HG03103 (cell line): ENCODE data around the gene KCNQ1.
"Not testable (repeated sequence)": the region's sequence is repeated elsewhere in the genome, so short reads cannot be mapped to it uniquely, and the experiment has no call there.

ENCODE experiments used
- ATAC-seq: cut with Tn5 transposase; IDR thresholded peaks from one replicate; pipeline ENCODE4 v1.9.1; 2021; ENCODE audit warnings: low read depth; ENCODE audit not compliant: unreplicated experiment

KCNQ1 gene

DNA sequence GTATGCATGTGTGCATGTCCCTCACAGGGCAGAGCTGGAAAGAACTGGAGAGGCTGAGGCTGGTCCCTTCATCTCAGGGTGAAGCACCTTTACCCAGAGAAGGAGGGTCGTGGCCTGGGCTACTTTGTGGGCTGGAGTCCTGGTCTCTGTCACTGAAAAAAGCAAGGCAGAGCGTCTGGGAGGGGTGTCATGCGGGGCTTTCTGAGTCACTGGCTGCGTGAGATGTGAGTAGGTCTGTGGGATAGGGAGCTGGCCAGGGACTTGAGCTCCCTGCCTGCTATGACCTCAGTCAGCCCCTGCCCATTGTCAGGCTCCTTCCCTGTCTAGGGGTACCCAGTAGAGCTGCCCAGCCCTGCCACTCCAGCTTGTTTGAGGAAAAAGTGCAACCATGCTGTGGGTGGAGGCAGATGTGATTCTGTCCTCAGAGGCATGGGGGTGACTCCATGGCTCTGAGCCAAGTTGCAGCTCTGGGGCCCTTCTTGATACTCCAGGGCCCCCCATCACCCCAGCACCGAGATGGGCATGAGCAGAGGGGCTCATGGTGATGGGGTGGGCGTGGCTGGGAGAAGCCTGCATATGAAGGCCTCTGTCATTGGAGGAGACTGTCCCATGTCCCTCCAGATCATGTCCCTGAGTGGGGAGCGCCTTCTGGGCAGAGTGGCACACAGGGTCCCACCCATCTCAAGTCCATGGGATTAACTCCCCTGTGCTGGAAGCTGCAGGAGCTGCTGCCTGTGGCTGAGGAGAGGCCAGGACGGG is 27.8 kb downstream of the KCNQ1 start:
- ATAC-seq: no peak

DNA sequence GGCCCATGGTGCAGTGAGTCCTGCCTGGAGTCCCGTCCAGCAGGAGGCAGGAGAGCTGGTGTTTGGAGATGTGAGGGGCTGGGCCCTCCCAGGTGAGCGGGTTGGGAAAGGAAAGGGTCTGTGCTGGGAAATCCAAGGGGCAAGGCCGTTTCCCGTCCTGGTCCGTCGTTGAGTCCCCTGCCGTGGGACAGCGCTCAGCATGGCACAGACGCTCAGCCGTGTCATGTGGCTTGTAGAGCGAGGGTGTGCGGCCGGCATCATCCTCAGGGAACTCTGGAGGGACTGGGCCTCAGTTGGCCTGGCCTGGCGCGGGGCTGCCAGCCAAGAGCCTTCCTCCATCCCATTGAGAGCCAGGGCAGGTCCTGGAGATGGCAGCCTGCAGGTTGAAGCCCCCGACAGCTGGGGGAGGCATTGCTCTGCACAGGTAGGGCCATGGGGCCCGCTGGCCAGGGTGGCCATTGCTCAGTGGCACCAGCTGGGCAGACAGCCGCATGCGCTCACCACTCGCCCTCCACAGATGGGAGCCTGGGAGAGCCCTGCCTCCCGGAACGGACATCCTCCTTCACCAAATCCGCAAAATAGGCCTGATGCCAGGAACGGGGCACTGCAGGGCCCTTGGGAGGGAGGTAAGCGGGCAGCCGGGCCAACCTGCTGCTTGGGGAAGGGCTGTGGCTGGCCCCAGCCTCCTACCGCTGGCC is 28.7 kb downstream of the KCNQ1 start:
- ATAC-seq: no peak

DNA sequence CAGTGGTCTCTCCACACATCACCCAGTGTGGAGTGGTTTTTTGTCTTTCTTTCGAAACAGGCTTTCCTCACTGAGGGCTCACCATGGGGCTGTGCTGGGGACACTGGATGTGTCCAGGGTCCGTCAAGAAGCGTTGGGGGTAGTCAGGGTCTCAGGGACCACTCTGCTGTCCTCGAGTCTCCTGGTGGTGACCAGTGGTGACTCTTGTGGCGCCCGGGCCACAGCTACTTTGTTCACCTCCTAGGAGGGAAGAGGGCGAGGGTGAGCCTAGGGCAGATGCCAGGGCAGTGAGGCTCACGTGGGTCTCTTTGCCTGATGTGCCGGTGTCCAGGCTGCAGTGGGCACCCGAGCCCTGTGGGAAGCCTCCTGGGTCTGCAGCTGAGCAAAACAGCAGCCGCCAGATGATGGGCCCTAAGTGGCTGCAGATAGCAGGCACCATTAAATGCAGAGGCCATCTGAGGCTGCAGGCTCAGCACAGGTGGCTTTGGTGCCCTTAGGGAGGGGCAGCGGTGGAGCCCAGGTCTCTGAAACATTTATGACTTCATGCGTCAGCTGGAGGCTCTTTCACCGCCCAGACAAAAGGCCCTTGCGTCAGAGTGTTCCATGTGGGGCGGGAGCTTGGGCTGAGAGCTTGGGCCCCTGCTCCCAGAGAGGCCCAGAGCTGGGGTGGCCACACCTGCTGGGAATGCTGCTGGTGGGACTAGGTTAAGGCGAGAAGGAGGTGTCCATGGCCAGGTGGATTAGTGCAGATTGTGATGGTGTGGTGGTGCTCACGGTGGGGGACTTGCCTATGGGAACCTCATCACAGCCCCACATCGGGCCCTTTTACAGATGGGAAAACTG is 29.5 kb downstream of the KCNQ1 start:
- ATAC-seq: no peak

DNA sequence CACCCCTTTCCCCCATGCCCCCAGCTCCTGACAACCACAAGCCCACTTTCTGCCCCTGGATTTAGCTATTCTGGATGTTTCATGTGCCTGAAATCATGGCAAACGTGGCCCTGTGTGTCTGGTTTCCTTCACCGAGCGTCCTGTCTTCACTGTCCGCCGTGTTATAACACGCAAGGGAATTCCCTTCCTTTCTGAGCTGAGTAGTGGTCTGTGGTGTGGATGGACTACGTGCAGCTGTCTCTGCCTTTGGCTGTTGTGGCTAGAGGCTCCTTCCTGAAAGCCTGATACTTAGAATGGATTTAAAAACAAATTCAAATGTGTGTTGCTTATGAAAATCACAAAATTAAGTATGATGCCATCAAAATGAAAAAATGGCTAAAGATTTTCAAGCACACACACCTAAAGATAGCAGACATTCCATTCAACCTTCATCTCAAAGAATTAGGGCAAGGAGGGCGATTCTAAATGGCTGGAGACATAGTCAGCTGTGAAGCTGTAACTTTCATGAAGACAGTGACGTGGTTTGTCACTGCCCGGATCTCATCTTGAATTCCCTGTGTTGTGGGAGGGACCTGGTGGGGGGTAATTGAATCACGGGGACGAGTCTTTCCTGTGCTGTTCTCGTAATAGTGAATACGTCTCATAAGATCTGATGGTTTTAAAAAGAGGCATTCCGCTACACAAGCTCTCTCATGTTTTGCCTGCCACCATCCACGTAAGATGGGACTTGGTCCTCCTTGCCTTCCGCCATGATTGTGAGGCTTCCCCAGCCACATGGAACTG is 30.5 kb downstream of the KCNQ1 start:
- no peak for ATAC-seq

DNA sequence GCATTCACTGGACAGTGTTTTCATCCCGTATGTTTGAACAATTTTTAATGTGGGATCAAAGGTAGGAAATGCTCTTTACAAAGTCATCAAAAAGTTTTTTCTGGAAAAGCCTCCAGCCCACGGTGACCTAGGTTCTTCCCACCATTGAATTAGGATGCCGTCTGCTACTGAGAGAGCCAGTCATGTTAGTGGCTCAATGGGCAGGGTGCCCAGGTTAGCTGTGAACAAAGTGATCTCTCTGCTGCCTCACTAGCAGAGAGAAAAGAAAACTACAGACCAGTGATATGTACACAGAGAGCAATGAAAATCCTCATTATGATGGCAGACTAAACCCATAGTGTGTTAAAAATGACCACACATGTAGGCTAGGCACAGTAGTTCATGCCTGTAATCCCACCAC is 32.4 kb downstream of the KCNQ1 start:
- no peak for ATAC-seq

DNA sequence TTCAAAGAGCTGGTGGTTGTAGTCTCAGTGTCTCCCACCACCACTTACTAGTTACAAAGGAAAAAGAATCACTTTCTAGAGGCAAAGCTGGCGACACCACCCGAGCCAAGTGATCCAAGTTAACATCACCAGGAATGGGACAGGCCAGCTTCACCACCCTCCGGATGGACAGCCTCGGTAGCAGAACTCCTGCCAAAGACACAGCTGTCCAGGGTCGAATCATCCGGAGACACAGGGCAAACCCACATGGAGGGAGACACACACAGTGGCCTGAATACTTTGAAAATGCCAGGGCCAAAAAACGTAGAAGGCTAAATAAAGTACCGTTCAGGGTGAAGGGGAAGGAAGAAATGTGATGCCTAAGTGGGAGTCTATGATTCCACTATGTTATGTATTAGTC is 33.1 kb downstream of the KCNQ1 start:
- ATAC-seq: no peak

DNA sequence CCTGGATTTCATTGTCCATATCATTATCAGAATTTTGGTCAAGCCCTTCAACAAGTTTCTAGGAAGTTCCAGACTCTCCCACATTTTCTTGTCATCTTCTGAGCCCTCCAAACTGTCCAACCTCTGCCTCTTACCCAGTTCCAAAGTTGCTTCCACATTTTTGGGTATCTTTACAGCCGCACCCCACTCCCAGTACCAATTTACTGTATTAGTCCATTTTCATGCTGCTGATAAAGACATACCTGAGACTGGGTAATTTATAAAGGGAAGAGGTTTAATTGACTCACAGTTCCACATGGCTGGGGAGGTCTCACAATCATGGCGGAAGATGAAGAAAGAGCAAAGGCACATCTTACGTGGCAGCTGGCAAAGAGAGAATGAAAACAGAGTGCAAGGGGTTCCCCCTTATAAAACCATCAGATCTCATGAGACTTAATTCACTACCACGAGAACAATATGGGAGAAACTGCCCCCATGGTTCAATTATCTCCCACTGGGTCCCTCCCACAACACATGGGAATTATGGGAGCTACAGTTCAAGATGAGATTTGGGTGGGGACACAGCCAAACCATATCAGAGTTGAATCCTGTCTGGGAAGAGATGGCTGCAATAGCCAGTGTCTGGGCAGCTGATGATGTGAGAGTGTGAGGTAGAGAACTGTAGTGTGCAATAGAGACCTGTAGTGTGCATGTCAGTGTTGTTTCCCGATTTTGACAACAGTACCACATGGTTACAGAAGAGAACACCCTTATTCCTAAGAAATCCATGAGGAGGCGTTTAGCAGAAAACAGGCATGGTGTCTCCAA is 35.5 kb downstream of the KCNQ1 start:
- not testable (repeated sequence) for ATAC-seq

DNA sequence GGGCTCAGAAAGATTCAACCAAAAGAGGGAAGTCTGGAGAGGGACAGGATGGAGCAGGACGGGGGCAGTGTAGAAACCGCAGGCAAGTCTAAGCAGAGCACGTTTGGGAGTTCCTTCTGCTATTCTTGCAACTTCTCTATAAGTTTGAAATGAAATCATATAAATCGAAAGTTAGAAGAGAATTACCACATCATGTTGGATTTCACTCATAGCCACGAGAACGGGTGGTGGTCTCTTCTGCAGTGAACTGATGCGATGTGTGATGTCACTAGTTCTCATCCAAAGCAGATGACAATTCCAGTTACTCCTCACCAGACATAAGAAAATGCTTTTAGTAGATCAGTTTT is 36.0 kb downstream of the KCNQ1 start:
- no peak for ATAC-seq

DNA sequence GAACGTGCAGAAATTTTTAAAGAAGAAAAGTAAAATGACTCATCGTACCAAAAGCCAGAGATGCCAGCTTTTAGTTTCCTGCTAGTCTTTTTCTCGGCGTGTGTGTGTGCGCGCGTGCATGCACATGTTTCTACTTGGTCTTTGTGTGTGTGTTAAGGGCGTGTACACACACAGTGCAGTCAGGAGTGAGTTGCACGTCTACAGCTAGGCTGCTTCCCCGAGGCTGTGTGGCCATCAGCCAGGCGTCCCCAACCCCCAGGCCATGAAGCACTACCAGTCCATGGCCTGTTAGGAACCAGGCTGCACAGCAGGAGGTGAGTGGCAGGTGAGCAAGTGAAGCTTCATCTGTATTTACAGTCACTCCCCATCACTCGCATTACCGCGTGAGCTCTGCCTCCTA is 36.4 kb downstream of the KCNQ1 start:
- no peak for ATAC-seq

DNA sequence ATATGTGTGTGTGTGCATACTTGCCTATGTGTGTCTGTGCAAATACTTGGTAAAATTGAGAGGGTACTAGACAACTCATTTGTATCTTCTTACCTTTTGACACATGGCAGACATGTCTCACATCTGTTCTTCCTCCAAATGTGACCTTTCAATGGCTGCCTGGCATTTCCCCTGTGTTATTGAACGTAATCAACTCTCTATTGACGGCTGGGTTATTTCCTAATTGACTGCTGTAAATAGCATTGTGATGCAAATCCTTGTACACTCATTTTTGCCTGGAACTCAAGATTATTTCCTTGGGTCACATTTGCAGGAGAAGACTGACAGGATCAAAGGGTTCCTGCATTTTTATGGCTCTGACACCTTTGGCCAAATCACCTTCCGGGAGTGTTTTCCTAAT is 37.4 kb downstream of the KCNQ1 start:
- ATAC-seq: no peak

DNA sequence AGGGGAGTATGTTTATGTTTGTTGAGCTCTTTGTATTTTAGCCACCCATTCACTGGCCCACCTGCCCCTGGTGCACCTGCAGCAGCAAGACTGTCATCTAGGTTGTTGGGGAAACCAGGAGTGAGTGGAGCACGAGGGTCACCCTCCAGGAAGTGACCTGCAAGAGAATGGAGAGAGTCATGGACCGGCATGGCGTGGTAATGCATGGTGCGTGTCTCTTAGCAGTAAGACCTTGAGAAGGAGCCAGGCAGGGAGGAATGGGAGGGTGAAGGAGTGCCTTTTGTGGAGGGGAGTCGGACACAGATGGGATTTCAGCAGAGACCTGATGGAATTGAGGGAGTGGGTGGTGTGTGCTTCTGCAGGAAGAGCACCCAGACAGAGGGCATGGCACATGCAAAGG is 37.9 kb downstream of the KCNQ1 start:
- no peak for ATAC-seq

DNA sequence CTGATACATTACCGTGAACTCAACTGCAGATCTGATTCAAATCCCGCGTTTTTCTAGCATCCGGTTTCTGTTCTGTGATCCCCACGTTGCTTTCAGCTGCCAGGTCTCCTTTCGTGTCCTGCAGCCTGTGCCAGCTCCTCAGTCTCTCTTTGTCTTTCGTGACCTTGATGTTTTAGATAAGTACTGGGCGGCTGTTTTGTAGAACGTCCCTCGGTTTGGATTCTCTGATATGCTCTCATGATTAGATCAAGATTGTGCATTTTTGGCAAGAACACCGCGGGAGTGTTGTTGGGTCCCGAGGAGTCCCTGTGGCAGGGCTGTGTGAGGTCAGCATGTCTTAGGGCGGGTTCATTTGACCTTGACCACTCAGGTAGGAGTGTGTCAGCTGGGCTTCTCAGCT is 38.6 kb downstream of the KCNQ1 start:
- no peak for ATAC-seq

DNA sequence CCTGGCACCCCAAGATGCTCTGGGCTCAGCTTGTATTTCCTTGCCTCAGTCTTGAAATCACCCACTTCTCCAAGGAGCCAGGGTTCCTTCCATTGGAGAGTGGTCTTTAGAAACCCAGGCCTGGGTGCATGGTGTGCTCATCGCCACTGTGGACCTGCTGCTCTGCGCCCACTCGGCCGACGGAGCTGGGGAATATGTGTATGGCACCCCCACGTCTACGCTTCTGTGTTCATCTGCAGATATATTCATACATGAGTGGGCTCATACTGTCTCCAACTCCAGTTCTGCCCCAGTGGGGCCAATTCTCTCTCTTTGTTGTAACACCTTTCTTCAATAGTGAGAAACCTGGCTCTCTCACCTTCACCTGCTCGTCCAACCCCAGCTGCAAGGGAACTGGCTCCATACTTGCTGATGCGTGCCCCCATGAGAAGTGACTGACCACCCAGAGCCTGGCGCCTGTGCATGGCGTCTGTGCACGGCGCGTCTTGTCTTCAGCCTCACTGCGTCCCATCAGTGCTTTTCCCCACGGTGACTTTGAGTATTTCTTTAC is 39.8 kb downstream of the KCNQ1 start:
- ATAC-seq: no peak

DNA sequence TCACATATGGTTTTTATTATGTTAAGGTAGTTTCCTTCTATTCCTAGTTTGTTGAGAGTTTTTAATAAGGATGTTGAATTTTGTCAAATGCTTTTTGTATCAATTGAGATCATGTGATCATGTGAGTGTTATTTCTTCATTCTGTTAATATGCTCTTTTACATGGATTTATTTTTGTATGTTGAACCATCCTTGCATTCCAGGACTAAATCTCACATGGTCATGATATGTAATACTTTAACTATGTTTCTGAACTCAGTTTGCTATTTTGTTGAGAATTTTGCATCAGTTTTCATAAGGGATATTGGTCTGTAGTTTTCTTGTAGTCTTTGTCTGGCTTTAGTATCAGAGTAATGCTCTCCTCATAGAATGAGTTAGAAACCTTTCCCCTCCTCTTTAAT is 43.2 kb downstream of the KCNQ1 start:
- no peak for ATAC-seq

DNA sequence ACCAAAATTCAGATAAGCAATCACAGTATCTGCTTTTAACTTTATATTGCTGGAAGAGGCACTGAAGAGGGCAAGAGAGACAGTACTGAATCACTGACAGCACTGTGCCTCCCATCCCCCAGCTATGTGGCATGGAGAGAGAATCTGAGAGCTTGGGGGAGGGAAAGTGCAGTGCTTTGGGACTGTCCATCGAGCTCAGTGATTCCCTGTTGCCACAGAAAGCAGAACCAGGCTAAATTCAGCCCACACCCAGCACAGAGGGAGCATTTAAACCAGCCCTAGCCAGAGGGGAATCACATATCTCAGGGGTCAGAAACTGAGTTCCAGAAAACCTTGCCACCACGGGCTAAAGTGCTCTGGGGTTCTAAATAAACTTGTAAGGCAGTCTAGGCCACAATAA is 44.3 kb downstream of the KCNQ1 start:
- no peak for ATAC-seq

DNA sequence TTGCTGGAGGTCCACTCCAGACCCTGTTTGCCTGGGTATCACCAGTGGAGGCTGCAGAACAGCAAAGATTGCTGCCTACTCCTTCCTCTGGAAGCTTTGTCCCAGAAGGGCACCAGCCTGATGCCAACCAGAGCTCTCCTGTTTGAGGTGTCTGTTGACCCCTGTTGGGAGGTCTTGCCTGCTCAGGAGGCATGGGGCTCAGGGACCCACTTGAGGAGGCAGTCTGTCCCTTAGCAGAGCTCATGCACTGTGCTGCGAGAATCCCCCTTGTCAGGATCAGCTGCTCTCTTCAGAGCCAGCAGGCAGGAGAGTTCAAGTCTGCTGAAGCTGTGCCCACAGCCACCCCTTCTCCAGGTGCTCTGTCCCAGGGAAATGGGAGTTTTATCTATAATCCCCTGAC is 53.1 kb downstream of the KCNQ1 start:
- not testable (repeated sequence) for ATAC-seq

DNA sequence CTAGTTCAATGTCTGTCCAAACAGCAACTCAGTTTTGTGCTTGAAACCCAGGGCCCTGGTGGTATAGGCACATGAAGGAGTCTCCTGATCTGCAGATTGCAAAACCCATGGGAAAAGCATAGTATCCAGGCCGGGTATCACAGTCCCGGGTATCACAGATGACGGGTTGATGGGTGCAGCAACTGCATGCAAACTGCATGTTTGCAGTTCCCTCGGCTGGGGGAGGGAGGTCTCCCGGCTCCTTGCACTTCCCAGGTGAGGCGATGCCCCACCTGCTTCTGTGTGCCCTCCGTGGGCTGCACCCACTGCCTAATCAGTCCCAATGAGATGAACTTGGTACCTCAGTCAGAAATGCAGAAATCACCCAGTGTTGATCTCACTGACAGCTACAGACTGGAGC is 53.9 kb downstream of the KCNQ1 start:
- ATAC-seq: no peak

DNA sequence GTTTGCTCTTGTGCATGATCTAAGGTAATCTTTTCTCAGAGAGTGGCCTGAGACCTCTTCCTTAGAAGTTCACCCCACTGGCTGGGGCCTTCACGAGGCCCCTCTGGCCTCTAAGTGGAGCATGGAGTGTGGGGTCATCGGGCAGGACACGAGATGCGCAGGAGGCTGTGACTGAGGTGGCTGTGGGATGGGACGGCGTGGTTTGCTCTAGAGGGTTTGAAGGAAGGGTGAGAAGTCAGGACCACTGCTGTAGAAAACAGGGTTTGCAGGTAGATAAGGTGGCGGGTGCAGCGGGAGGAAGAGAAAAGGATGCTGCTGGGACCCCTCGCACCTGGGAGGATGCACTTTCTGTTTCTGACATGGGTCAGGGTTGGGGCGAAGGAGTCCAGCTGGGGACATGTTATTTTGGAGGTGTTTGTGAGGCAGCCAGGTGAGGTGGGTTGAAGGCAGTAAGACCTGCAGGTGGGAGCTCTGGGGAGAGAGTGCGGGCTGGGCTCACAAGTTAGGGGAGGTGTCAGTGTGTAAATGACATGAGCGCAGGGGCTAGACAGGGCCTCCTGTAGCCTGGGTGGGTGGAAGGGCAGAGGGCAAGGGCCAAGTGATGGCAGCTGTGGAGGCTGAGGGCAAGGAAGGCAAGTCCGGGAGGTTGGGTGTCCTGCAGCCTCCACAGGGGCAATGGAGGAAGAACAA is 62.5 kb downstream of the KCNQ1 start:
- no peak for ATAC-seq
